Measurements from ENCODE around the gene CDCP2. TPM values are rescaled to one million over a fixed set of nuclear protein-coding genes. Genes with fewer than 3 reads are reported as not detected.

The CDCP2 gene
- total RNA-seq, 1 donor from 2014 or later = not detected

- TF ChIP-seq, protein P1, sequence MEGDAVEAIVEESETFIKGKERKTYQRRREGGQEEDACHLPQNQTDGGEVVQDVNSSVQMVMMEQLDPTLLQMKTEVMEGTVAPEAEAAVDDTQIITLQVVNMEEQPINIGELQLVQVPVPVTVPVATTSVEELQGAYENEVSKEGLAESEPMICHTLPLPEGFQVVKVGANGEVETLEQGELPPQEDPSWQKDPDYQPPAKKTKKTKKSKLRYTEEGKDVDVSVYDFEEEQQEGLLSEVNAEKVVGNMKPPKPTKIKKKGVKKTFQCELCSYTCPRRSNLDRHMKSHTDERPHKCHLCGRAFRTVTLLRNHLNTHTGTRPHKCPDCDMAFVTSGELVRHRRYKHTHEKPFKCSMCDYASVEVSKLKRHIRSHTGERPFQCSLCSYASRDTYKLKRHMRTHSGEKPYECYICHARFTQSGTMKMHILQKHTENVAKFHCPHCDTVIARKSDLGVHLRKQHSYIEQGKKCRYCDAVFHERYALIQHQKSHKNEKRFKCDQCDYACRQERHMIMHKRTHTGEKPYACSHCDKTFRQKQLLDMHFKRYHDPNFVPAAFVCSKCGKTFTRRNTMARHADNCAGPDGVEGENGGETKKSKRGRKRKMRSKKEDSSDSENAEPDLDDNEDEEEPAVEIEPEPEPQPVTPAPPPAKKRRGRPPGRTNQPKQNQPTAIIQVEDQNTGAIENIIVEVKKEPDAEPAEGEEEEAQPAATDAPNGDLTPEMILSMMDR (IDR thresholded peaks at IDR 0.05) = no peak
- Histone ChIP-seq H3K27ac (no peak overlapping the region), H3K4me1 (no peaks in the 10 kb centered on the region), H3K9me3 (no peaks in the 10 kb centered on the region), H3K4me3 (no peak overlapping the region), H3K27me3 (no peaks in the 10 kb centered on the region), H3K36me3 (no peaks in the 10 kb centered on the region)
- intact Hi-C loops (cut with DNase I) = no loop called here
- peak in 1 of 2 donors; percentile 2 for DNase-seq (ENCODE audit: low spot score in 2 of 2)
Observed at GRCh38 chr1:54110996-54111395, 41.8 kb downstream of the CDCP2 start.

GRCh38 chr1:54109129-54110090 lies 43.4 kb downstream of the CDCP2 start:
- intact Hi-C loops (cut with DNase I) = no loop called here
- Histone ChIP-seq H3K36me3 (no peaks in the 10 kb centered on the region), H3K9me3 (no peaks in the 10 kb centered on the region), H3K27ac (no peak overlapping the region), H3K27me3 (no peaks in the 10 kb centered on the region), H3K4me3 (no peak overlapping the region), H3K4me1 (no peaks in the 10 kb centered on the region)
- TF ChIP-seq, protein P1 (IDR thresholded peaks at IDR 0.05) = no peak
- DNase-seq (ENCODE audit: low spot score in 2 of 2) = no peak

DNA sequence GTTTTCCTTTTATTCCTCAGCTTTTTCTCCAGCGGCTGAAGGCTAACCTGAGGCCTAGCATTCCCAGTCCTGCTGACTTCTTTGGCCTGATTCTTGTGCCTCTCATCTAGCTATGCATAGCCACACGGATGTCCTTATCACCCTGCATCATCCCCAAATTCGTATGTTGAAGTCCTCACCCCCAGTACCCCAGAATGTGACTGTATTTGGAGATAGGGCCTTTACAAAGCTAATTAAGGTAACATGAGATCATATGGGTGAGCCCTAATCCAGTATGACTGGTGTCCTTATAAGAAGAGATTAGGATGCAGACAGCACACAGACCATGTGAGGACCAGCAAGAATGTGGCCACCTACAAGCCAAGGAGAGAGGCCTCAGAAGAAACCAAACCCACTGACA lies 44.6 kb downstream of the CDCP2 start:
- intact Hi-C loops (cut with DNase I) = no loop called here
- H3K9me3 ChIP-seq = no peaks in the 10 kb centered on the region
- no peaks in the 10 kb centered on the region for H3K4me1 ChIP-seq
- H3K27me3 ChIP-seq = no peaks in the 10 kb centered on the region
- H3K4me3 ChIP-seq = no peak overlapping the region
- no peak for DNase-seq (ENCODE audit: low spot score in 2 of 2)
- no peak overlapping the region for H3K27ac ChIP-seq
- H3K36me3 ChIP-seq = no peaks in the 10 kb centered on the region
- TF ChIP-seq, protein P1 (IDR thresholded peaks at IDR 0.05) = no peak

DNA sequence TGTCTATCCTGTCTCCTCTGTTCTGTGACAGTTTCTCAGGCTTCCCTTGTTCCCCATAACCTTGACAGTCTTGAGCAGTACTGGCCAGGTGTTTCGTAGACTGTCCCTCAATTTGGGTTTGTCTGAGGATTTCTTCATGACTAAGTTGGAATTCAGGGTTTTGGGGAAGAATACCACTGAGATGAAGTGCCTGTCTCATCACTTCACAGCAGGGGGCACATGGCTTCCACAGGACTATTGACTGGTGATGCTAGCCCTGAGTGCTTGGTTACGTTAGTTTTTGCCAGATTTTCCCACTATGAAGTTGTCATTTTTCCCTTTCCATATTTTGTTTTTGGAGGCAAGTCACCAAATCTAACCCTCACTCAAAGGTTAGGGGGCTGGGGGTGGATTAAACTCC lies 45.7 kb downstream of the CDCP2 start:
- Histone ChIP-seq H3K27ac (no peak overlapping the region), H3K4me1 (no peaks in the 10 kb centered on the region), H3K4me3 (no peak overlapping the region), H3K9me3 (no peaks in the 10 kb centered on the region), H3K36me3 (no peaks in the 10 kb centered on the region), H3K27me3 (no peaks in the 10 kb centered on the region)
- no peak for DNase-seq (ENCODE audit: low spot score in 2 of 2)
- TF ChIP-seq, protein P1 (IDR thresholded peaks at IDR 0.05) = peak in 1 of 3 experiments; percentile 17
- intact Hi-C loops (cut with DNase I) = no loop called here

- no peak for DNase-seq (ENCODE audit: low spot score in 2 of 2)
- TF ChIP-seq, protein P1 (IDR thresholded peaks at IDR 0.05) = no peak
Observed at GRCh38 chr1:54105736-54106269, 47.0 kb downstream of the CDCP2 start.

More at GRCh38 chr1:54105736-54106269, 47.0 kb downstream of the CDCP2 start:
- Histone ChIP-seq H3K9me3 (no peaks in the 10 kb centered on the region), H3K27me3 (no peaks in the 10 kb centered on the region), H3K27ac (no peak overlapping the region), H3K36me3 (no peaks in the 10 kb centered on the region), H3K4me1 (no peaks in the 10 kb centered on the region), H3K4me3 (no peak overlapping the region)
- intact Hi-C loops (cut with DNase I) = no loop called here

Data from ascending aorta (tissue), 2 donors.